ENCODE data around the gene ADAM8. TPM values are rescaled to one million over a fixed set of nuclear protein-coding genes. Genes with fewer than 3 reads are reported as not detected.

The ADAM8 gene
- total and polyA plus RNA-seq, 4 donors, result 4.4 to 79.2 (median 27.4) TPM

GRCh38 chr10:133292919-133293809 lies 16.5 kb upstream of the ADAM8 start:
- TF ChIP-seq, protein P1, sequence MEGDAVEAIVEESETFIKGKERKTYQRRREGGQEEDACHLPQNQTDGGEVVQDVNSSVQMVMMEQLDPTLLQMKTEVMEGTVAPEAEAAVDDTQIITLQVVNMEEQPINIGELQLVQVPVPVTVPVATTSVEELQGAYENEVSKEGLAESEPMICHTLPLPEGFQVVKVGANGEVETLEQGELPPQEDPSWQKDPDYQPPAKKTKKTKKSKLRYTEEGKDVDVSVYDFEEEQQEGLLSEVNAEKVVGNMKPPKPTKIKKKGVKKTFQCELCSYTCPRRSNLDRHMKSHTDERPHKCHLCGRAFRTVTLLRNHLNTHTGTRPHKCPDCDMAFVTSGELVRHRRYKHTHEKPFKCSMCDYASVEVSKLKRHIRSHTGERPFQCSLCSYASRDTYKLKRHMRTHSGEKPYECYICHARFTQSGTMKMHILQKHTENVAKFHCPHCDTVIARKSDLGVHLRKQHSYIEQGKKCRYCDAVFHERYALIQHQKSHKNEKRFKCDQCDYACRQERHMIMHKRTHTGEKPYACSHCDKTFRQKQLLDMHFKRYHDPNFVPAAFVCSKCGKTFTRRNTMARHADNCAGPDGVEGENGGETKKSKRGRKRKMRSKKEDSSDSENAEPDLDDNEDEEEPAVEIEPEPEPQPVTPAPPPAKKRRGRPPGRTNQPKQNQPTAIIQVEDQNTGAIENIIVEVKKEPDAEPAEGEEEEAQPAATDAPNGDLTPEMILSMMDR (IDR thresholded peaks at IDR 0.05; ENCODE audit: control extremely low read depth, extremely low read depth), result no peak
- no peak overlapping the region for H3K9ac ChIP-seq (ENCODE audit: insufficient read depth in 1 of 2, low read length in 2 of 2)
- no peaks in the 10 kb centered on the region for H3K27me3 ChIP-seq (ENCODE audit: control insufficient read depth in 3 of 3, insufficient read depth in 3 of 3, low read length in 2 of 3)
- no peaks in the 10 kb centered on the region for H3K9me3 ChIP-seq (ENCODE audit: control insufficient read depth in 4 of 4, insufficient read depth in 3 of 4, low read length in 3 of 4)
- no peak overlapping the region for H3K27ac ChIP-seq (ENCODE audit: low read depth in 1 of 2, low read length in 1 of 2)
- peaks cover 12 to 78% (median 42%) of the 10 kb centered on the region in 4 donors for H3K36me3 ChIP-seq (ENCODE audit: control insufficient read depth in 4 of 4, insufficient read depth in 4 of 4, low read length in 4 of 4)
- ATAC-seq (ENCODE audit: insufficient read depth, low FRiP score), result peak; percentile 67
- 88 to 91% methylated on average over 37 to 38 of the region's 38 CpGs for WGBS, 2 donors
- H3K4me1 ChIP-seq (ENCODE audit: control insufficient read depth in 5 of 5, insufficient read depth in 5 of 5, low read length in 5 of 5), result no peaks in the 10 kb centered on the region
- no peak overlapping the region for H3K4me3 ChIP-seq
- no peak for DNase-seq

- Histone ChIP-seq H3K9me3 (ENCODE audit: control insufficient read depth in 4 of 4, insufficient read depth in 3 of 4, low read length in 3 of 4) (no peaks in the 10 kb centered on the region), H3K9ac (ENCODE audit: insufficient read depth in 1 of 2, low read length in 2 of 2) (no peak overlapping the region), H3K36me3 (ENCODE audit: control insufficient read depth in 4 of 4, insufficient read depth in 4 of 4, low read length in 4 of 4) (peaks cover 14 to 74% (median 29%) of the 10 kb centered on the region in 4 donors), H3K4me3 (no peak overlapping the region), H3K27me3 (ENCODE audit: control insufficient read depth in 3 of 3, insufficient read depth in 3 of 3, low read length in 2 of 3) (no peaks in the 10 kb centered on the region), H3K4me1 (ENCODE audit: control insufficient read depth in 5 of 5, insufficient read depth in 5 of 5, low read length in 5 of 5) (no peaks in the 10 kb centered on the region), H3K27ac (ENCODE audit: low read depth in 1 of 2, low read length in 1 of 2) (no peak overlapping the region)
- DNase-seq (no peak), ATAC-seq (ENCODE audit: insufficient read depth, low FRiP score) (no peak)
- TF ChIP-seq, protein P1 (IDR thresholded peaks at IDR 0.05; ENCODE audit: control extremely low read depth, extremely low read depth), result no peak
- WGBS, 2 donors, result 96 to 98% methylated on average over 24 of the region's 24 CpGs
These were observed 13.1 kb upstream of the ADAM8 start for GRCh38 chr10:133289761-133290160.

DNA sequence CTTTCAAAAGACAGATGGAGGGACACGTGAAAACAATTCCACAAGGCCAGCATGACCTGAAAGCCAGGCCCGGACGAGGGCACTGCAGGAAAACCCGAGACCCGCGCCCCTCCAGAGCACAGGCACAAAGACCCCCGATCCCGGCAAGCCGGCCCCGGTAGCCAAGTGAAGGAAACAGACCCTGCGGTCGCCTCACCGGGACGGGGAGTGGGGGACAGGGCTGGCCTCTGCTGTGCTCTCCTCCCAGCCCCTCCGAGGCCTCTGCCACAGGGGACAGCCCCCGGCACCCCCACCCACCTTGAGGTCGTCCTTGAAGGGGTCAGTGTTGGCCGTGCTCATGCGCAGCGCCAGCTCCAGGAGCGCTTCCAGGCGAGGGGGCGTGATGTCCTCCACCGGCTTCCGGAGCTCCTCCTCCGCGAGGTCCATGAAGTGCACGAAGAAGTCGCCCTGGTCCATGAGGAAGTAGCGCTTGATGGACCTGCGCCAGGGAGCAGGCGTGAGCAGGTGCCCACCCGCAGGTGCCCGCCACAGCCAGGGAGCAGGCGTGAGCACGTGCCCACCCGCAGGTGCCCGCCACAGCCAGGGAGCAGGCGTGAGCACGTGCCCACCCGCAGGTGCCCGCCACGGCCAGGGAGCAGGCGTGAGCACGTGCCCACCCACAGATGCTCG lies 11.3 kb upstream of the ADAM8 start:
- ATAC-seq (ENCODE audit: insufficient read depth, low FRiP score) (no peak), DNase-seq (no peak)
- 95 to 96% methylated on average over 46 of the region's 46 CpGs for WGBS, 2 donors
- Histone ChIP-seq H3K4me1 (ENCODE audit: control insufficient read depth in 5 of 5, insufficient read depth in 5 of 5, low read length in 5 of 5) (no peaks in the 10 kb centered on the region), H3K27me3 (ENCODE audit: control insufficient read depth in 3 of 3, insufficient read depth in 3 of 3, low read length in 2 of 3) (no peaks in the 10 kb centered on the region), H3K4me3 (no peak overlapping the region), H3K9ac (ENCODE audit: insufficient read depth in 1 of 2, low read length in 2 of 2) (no peak overlapping the region), H3K36me3 (ENCODE audit: control insufficient read depth in 4 of 4, insufficient read depth in 4 of 4, low read length in 4 of 4) (peaks cover 18 to 74% (median 34%) of the 10 kb centered on the region in 4 donors), H3K9me3 (ENCODE audit: control insufficient read depth in 4 of 4, insufficient read depth in 3 of 4, low read length in 3 of 4) (peaks cover 0 to 4% (median 0%) of the 10 kb centered on the region in 4 donors), H3K27ac (ENCODE audit: low read depth in 1 of 2, low read length in 1 of 2) (no peak overlapping the region)
- TF ChIP-seq, protein P1 (IDR thresholded peaks at IDR 0.05; ENCODE audit: control extremely low read depth, extremely low read depth), result no peak
